Endodermal cell (in vitro differentiated cells): Measurements from ENCODE around the gene EDN2. TPM values are rescaled to one million over a fixed set of nuclear protein-coding genes. Genes with fewer than 3 reads are reported as not detected.

Source experiments
- DNase-seq: peaks from one replicate; pipeline ENCODE4 v3.0.0-alpha.2; 2017
- H3K27ac ChIP-seq: 2 replicates; pipeline ENCODE4 v1.5.1; 2013; ENCODE audit warnings: mild to moderate bottlenecking, low read depth, low read length, moderate library complexity
- H3K27me3 ChIP-seq: 2 replicates; pipeline ENCODE4 v1.6.1; 2013; ENCODE audit warnings: mild to moderate bottlenecking, low read length, moderate library complexity; ENCODE audit not compliant: insufficient read depth, control insufficient read depth, poor library complexity, severe bottlenecking
- H3K36me3 ChIP-seq: 2 replicates; pipeline ENCODE4 v1.7.0; 2013; ENCODE audit warnings: mild to moderate bottlenecking, low read length, moderate library complexity; ENCODE audit not compliant: control insufficient read depth, insufficient read depth
- H3K4me1 ChIP-seq: one replicate; pipeline ENCODE4 v1.7.0; 2013; ENCODE audit warnings: low read length; ENCODE audit not compliant: control insufficient read depth, insufficient read depth
- H3K4me3 ChIP-seq: 2 replicates; pipeline ENCODE4 v1.5.1; 2013; ENCODE audit warnings: mild to moderate bottlenecking, low read length, moderate library complexity
- H3K9ac ChIP-seq: 2 replicates; pipeline ENCODE4 v1.6.1; 2013; ENCODE audit warnings: mild to moderate bottlenecking, low read length, moderate library complexity; ENCODE audit not compliant: poor library complexity, severe bottlenecking; ENCODE audit errors: extremely low read depth
- H3K9me3 ChIP-seq: 2 replicates; pipeline ENCODE4 v1.6.1; 2013; ENCODE audit warnings: mild to moderate bottlenecking, low read length, moderate library complexity; ENCODE audit not compliant: control insufficient read depth
- H3K27ac Mint-ChIP-seq: 2 replicates; pipeline ENCODE4 v1.8.0; 2020; ENCODE audit warnings: mixed read lengths
- H3K27me3 Mint-ChIP-seq: 2 replicates; pipeline ENCODE4 v1.8.0; 2021; ENCODE audit warnings: mild to moderate bottlenecking, mixed read lengths; ENCODE audit not compliant: insufficient read depth
- H3K36me3 Mint-ChIP-seq: 2 replicates; pipeline ENCODE4 v1.8.0; 2020; ENCODE audit warnings: low read depth, mixed read lengths
- H3K4me1 Mint-ChIP-seq: 2 replicates; pipeline ENCODE4 v1.8.0; 2020; ENCODE audit warnings: mixed read lengths
- H3K4me3 Mint-ChIP-seq: 2 replicates; pipeline ENCODE4 v1.8.0; 2020; ENCODE audit warnings: mild to moderate bottlenecking, moderate library complexity, mixed read lengths
- H3K9me3 Mint-ChIP-seq: 2 replicates; pipeline ENCODE4 v1.8.0; 2020; ENCODE audit warnings: mild to moderate bottlenecking, mixed read lengths
- CTCF ChIP-seq: fragments of 200-600 bp; sonication (generic); conservative IDR thresholded peaks from 2 replicates; pipeline ENCODE4 v1.5.0; 2021; ENCODE audit warnings: antibody characterized with exemption, mild to moderate bottlenecking
- WGBS, 2 experiments: methylation state at CpG; one replicate each; pipeline versions ENCODE4 v1.1.5 to v1.1.7; 2013; ENCODE audit warnings: missing lambda C conversion rate in 2 of 2, mixed read lengths in 1 of 2; ENCODE audit not compliant: insufficient coverage in 1 of 2, insufficient read length in 1 of 2; 5-methylcytosine and 5-hydroxymethylcytosine counted together
- total RNA-seq, 2 donors: library from RNA; stranded (reverse); fragmentation: NEBNext Ultra II Directional in 1 of 2; extraction: Animal tissue kit (Norgen Biotek cat#: 25700) in 1 of 2; gene quantifications; 2 replicates in 1 of 2; 3 replicates in 1 of 2; pipeline ENCODE4 v1.2.1, GENCODE V29; 2021

Gene EDN2
- total RNA-seq, 2 donors from 2014 or later: not detected

DNA sequence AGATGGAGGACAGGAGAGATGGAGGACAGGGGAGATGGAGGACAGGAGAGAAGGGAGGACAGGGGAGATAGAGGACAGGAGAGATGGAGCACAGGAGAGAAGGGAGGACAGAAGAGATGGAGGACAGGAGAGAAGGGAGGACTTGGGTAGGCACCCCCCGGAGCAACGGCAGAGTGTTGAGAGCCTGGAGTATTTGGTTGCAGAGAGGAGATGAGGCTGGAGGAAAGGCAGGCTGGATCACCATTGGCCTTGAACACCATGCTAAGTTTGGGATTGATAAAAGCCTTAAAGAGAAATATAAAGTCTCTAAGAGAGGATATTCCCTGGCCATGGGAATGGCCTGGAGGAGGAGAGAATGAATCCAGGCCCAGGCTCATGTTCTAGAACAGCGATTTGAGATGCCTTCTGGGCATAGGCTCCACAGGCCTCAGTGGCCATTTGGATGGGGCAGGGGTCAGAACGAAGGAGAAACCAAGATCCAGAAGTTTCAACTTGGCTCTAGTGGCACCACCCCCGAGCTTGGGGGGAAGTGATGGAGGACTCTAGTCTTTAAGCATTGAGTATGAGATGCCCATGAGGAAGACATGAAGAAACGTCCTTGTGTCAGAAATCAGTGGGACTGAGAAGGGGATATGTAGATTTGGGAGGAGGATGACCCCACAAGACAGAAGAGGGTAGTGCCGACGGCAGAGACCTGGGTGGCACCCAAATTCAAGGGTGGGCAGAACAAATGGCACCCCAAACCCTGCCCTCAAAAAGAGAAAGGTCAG, 47.9 kb upstream of the EDN2 start:
- no peaks in the 10 kb centered on the region for H3K4me1 Mint-ChIP-seq
- no peaks in the 10 kb centered on the region for H3K4me1 ChIP-seq
- no peak overlapping the region for H3K4me3 Mint-ChIP-seq
- H3K9me3 Mint-ChIP-seq: peaks cover 5% of the 10 kb centered on the region
- TF ChIP-seq CTCF: no peak
- H3K27ac Mint-ChIP-seq: no peak overlapping the region
- H3K27ac ChIP-seq: no peak overlapping the region
- 81 to 87% methylated on average over 8 of the region's 8 CpGs for WGBS, 2 experiments
- H3K9me3 ChIP-seq: no peaks in the 10 kb centered on the region
- no peak overlapping the region for H3K9ac ChIP-seq
- H3K4me3 ChIP-seq: no peak overlapping the region
- H3K36me3 Mint-ChIP-seq: no peaks in the 10 kb centered on the region
- peaks cover 33% of the 10 kb centered on the region for H3K27me3 Mint-ChIP-seq
- no peaks in the 10 kb centered on the region for H3K36me3 ChIP-seq
- no peak for DNase-seq
- H3K27me3 ChIP-seq: no peaks in the 10 kb centered on the region

GRCh38 chr1:41530411-41530810, 45.9 kb upstream of the EDN2 start:
- H3K9me3 Mint-ChIP-seq: peaks cover 5% of the 10 kb centered on the region
- no peak overlapping the region for H3K9ac ChIP-seq
- H3K4me1 Mint-ChIP-seq: no peaks in the 10 kb centered on the region
- H3K4me3 Mint-ChIP-seq: no peak overlapping the region
- WGBS, 2 experiments: 91 to 93% methylated on average over 3 to 5 of the region's 5 CpGs
- H3K36me3 ChIP-seq: no peaks in the 10 kb centered on the region
- peaks cover 33% of the 10 kb centered on the region for H3K27me3 Mint-ChIP-seq
- no peak overlapping the region for H3K27ac Mint-ChIP-seq
- no peaks in the 10 kb centered on the region for H3K36me3 Mint-ChIP-seq
- H3K27me3 ChIP-seq: no peaks in the 10 kb centered on the region
- H3K4me1 ChIP-seq: no peaks in the 10 kb centered on the region
- TF ChIP-seq CTCF: no peak
- DNase-seq: no peak
- H3K4me3 ChIP-seq: no peak overlapping the region
- no peak overlapping the region for H3K27ac ChIP-seq
- H3K9me3 ChIP-seq: no peaks in the 10 kb centered on the region

DNA sequence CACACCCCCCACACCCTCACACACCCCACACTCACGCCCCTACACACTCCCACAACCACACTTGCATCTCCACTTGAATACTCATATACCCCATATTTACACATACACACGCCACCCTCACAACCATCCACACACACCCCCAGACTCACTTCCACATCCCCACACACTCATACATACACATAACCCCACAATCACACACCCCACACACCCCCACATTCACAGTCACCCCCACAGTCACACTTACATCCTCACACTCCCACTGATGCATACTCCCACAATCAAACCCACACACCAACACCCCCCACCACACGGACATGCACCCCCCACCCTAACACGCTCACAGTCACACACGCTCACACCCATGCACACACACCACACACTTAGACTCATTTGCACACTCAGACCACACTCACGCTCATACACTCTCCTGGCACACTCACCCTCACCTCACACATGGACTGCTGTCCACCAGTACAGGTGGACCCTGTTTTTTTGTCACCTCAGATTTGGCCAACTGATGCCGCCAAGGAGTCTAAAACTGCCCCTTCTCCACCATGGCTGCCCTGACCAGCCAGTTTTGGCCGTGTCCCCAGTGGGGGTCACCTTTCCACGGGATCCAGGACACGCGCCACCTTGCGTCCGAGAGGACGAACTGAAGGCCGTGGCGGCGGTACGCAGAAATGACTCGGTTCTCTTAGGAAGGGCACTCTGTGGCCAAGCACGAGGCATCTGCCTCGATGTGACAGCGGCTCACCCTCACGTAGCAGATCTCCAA, 45.3 kb upstream of the EDN2 start:
- peaks cover 33% of the 10 kb centered on the region for H3K27me3 Mint-ChIP-seq
- Histone ChIP-seq H3K27me3 (no peaks in the 10 kb centered on the region), H3K36me3 (no peaks in the 10 kb centered on the region), H3K9me3 (no peaks in the 10 kb centered on the region), H3K4me3 (no peak overlapping the region), H3K4me1 (no peaks in the 10 kb centered on the region), H3K9ac (no peak overlapping the region), H3K27ac (no peak overlapping the region)
- H3K9me3 Mint-ChIP-seq: peaks cover 5% of the 10 kb centered on the region
- 90 to 94% methylated on average over 18 to 23 of the region's 23 CpGs for WGBS, 2 experiments
- H3K36me3 Mint-ChIP-seq: no peaks in the 10 kb centered on the region
- H3K4me3 Mint-ChIP-seq: no peak overlapping the region
- TF ChIP-seq CTCF: peak; percentile 42
- no peaks in the 10 kb centered on the region for H3K4me1 Mint-ChIP-seq
- DNase-seq: no peak
- no peak overlapping the region for H3K27ac Mint-ChIP-seq
